GM23248 (cell line): Measurements from ENCODE around the gene ANKDD1A. TPM values are rescaled to one million over a fixed set of nuclear protein-coding genes. Genes with fewer than 3 reads are reported as not detected.

Source experiments
- DNase-seq: peaks from one replicate; pipeline ENCODE4 v3.0.0-alpha.2; 2015
- H2AFZ ChIP-seq: fragments of 200-600 bp; sonication (generic); 2 replicates; pipeline ENCODE4 v1.6.1; 2016; ENCODE audit warnings: antibody characterized with exemption
- H3F3A ChIP-seq: fragments of 200-600 bp; sonication (generic); 2 replicates; pipeline ENCODE4 v1.6.1; 2016; ENCODE audit warnings: mild to moderate bottlenecking, antibody characterized with exemption, mixed run types; ENCODE audit not compliant: insufficient read depth
- H3K27ac ChIP-seq: fragments of 200-600 bp; sonication (generic); 2 replicates; pipeline ENCODE4 v1.5.1; 2016; ENCODE audit warnings: mild to moderate bottlenecking
- H3K27me3 ChIP-seq: fragments of 200-600 bp; sonication (generic); replicated peaks from 2 replicates; pipeline ENCODE4 v1.6.1; 2016; ENCODE audit warnings: mild to moderate bottlenecking; ENCODE audit not compliant: insufficient read depth
- H3K36me3 ChIP-seq: fragments of 200-600 bp; sonication (generic); 2 replicates; pipeline ENCODE4 v1.6.1; 2016; ENCODE audit warnings: low read depth, mild to moderate bottlenecking
- H3K4me1 ChIP-seq: fragments of 200-600 bp; sonication (generic); 2 replicates; pipeline ENCODE4 v1.6.1; 2016; ENCODE audit warnings: mild to moderate bottlenecking; ENCODE audit not compliant: insufficient read depth
- H3K4me2 ChIP-seq: fragments of 200-600 bp; sonication (generic); one replicate; pipeline ENCODE4 v1.6.1; 2016; ENCODE audit warnings: mild to moderate bottlenecking; ENCODE audit not compliant: unreplicated experiment
- H3K4me3 ChIP-seq: fragments of 200-600 bp; sonication (generic); 2 replicates; pipeline ENCODE4 v1.5.1; 2016; ENCODE audit warnings: mild to moderate bottlenecking
- H3K79me2 ChIP-seq: fragments of 200-600 bp; sonication (generic); 2 replicates; pipeline ENCODE4 v1.6.1; 2016; ENCODE audit warnings: mild to moderate bottlenecking; ENCODE audit not compliant: insufficient read depth
- H3K9ac ChIP-seq: fragments of 200-600 bp; sonication (generic); 2 replicates; pipeline ENCODE4 v1.6.1; 2016; ENCODE audit warnings: mild to moderate bottlenecking
- H3K9me2 ChIP-seq: fragments of 200-600 bp; sonication (generic); 2 replicates; pipeline ENCODE4 v1.6.1; 2016; ENCODE audit warnings: mixed run types, mild to moderate bottlenecking, moderate library complexity; ENCODE audit not compliant: insufficient read depth
- H3K9me3 ChIP-seq: fragments of 200-600 bp; sonication (generic); one replicate; pipeline ENCODE4 v1.6.1; 2017; ENCODE audit warnings: low read depth
- H4K20me1 ChIP-seq: fragments of 200-600 bp; sonication (generic); 2 replicates; pipeline ENCODE4 v1.6.0; 2016; ENCODE audit not compliant: insufficient read depth
- EZH2 ChIP-seq: fragments of 200-600 bp; sonication (generic); IDR thresholded peaks from 2 replicates; pipeline ENCODE4 v1.6.1; 2018; ENCODE audit warnings: antibody characterized with exemption, mild to moderate bottlenecking; ENCODE audit not compliant: insufficient read depth, poor library complexity, severe bottlenecking
- EZH2phosphoT487 ChIP-seq: fragments of 200-600 bp; sonication (generic); IDR thresholded peaks from 2 replicates; pipeline ENCODE4 v1.6.1; 2018; ENCODE audit warnings: antibody characterized with exemption, moderate library complexity, mild to moderate bottlenecking, low read depth; ENCODE audit not compliant: insufficient read depth
- WGBS, 2 experiments: methylation state at CpG; one replicate each; pipeline ENCODE4 v1.1.6; 2015 to 2017; ENCODE audit warnings: low lambda C conversion rate in 2 of 2, low coverage in 1 of 2; ENCODE audit errors: missing lambda C conversion rate in 2 of 2; 5-methylcytosine and 5-hydroxymethylcytosine counted together
- in situ Hi-C: fragments of 300-500 bp; cut with MboI; formaldehyde crosslinking; loops from 2 replicates; pipeline ENCODE4 v1.15.0; 2020
- polyA plus RNA-seq: library from polyadenylated mRNA; unstranded; fragments of >200 nt; fragmentation: Nextera tagmentation; extraction: Ambion mirVana; gene quantifications from 2 replicates; pipeline ENCODE4 v1.2.1, GENCODE V29; 2016
- total RNA-seq: library from RNA; depleted of rRNA; stranded (reverse); fragments of >200 nt; shearing (Covaris generic); gene quantifications from 2 replicates; pipeline ENCODE4 v1.2.3, GENCODE V29; 2014

The ANKDD1A gene
- total and polyA plus RNA-seq, 2 experiments from 2014 or later: 2.7 to 3.1 TPM

GRCh38 chr15:64925335-64926330 lies 13.9 kb downstream of the ANKDD1A start:
- no peak overlapping the region for H3K4me3 ChIP-seq
- H3K9ac ChIP-seq: no peak overlapping the region
- TF ChIP-seq EZH2phosphoT487 (no peak), EZH2 (no peak)
- no peak overlapping the region for H3K4me2 ChIP-seq
- H3K27me3 ChIP-seq: no peaks in the 10 kb centered on the region
- H2AFZ ChIP-seq: no peak overlapping the region
- no peaks in the 10 kb centered on the region for H3K9me3 ChIP-seq
- H3K27ac ChIP-seq: no peak overlapping the region
- no peak for DNase-seq
- no peaks in the 10 kb centered on the region for H3K36me3 ChIP-seq
- in situ Hi-C loops: no loop called here
- 79 to 86% methylated on average over 13 of the region's 13 CpGs for WGBS, 2 experiments
- H3F3A ChIP-seq: no peaks in the 10 kb centered on the region
- H3K79me2 ChIP-seq: no peaks in the 10 kb centered on the region
- no peaks in the 10 kb centered on the region for H4K20me1 ChIP-seq
- H3K9me2 ChIP-seq: no peaks in the 10 kb centered on the region
- H3K4me1 ChIP-seq: no peaks in the 10 kb centered on the region

- H2AFZ ChIP-seq: no peak overlapping the region
- no peaks in the 10 kb centered on the region for H4K20me1 ChIP-seq
- H3K4me3 ChIP-seq: no peak overlapping the region
- H3K9me2 ChIP-seq: no peaks in the 10 kb centered on the region
- no peaks in the 10 kb centered on the region for H3K27me3 ChIP-seq
- no peaks in the 10 kb centered on the region for H3K4me1 ChIP-seq
- in situ Hi-C loops: no loop called here
- H3F3A ChIP-seq: no peaks in the 10 kb centered on the region
- no peaks in the 10 kb centered on the region for H3K36me3 ChIP-seq
- H3K9me3 ChIP-seq: no peaks in the 10 kb centered on the region
- WGBS, 2 experiments: 76 to 80% methylated on average over 7 to 8 of the region's 8 CpGs
- TF ChIP-seq EZH2phosphoT487 (no peak), EZH2 (no peak)
- H3K79me2 ChIP-seq: no peaks in the 10 kb centered on the region
- H3K9ac ChIP-seq: no peak overlapping the region
- no peak overlapping the region for H3K27ac ChIP-seq
- DNase-seq: no peak
- no peak overlapping the region for H3K4me2 ChIP-seq
These were observed 15.0 kb downstream of the ANKDD1A start for GRCh38 chr15:64926661-64927060.

- no peak for TF ChIP-seq EZH2
- TF ChIP-seq EZH2phosphoT487: no peak
- WGBS, 2 experiments: 90 to 92% methylated on average over 10 of the region's 10 CpGs
- Histone ChIP-seq H4K20me1 (no peaks in the 10 kb centered on the region), H3F3A (no peaks in the 10 kb centered on the region), H3K4me1 (no peaks in the 10 kb centered on the region), H3K9ac (no peak overlapping the region), H3K27ac (no peak overlapping the region), H3K79me2 (no peaks in the 10 kb centered on the region), H2AFZ (no peak overlapping the region), H3K4me3 (no peak overlapping the region), H3K36me3 (no peaks in the 10 kb centered on the region), H3K4me2 (no peak overlapping the region), H3K9me2 (no peaks in the 10 kb centered on the region), H3K9me3 (no peaks in the 10 kb centered on the region), H3K27me3 (no peaks in the 10 kb centered on the region)
- DNase-seq: no peak
- in situ Hi-C loops: no loop called here
These were observed 17.0 kb downstream of the ANKDD1A start for GRCh38 chr15:64928626-64929220.

GRCh38 chr15:64930019-64930652 lies 18.4 kb downstream of the ANKDD1A start:
- Histone ChIP-seq H3K4me2 (no peak overlapping the region), H3K9me3 (no peaks in the 10 kb centered on the region), H3K9ac (no peak overlapping the region), H3K4me3 (no peak overlapping the region), H3K27me3 (no peaks in the 10 kb centered on the region), H4K20me1 (no peaks in the 10 kb centered on the region), H3K4me1 (no peaks in the 10 kb centered on the region), H3K79me2 (no peaks in the 10 kb centered on the region), H2AFZ (no peak overlapping the region), H3F3A (no peaks in the 10 kb centered on the region), H3K9me2 (no peaks in the 10 kb centered on the region), H3K36me3 (no peaks in the 10 kb centered on the region), H3K27ac (no peak overlapping the region)
- in situ Hi-C loops: no loop called here
- 81 to 86% methylated on average over 10 of the region's 10 CpGs for WGBS, 2 experiments
- TF ChIP-seq EZH2phosphoT487 (no peak), EZH2 (no peak)
- no peak for DNase-seq
